CD4-positive, CD25-positive, alpha-beta regulatory T cell (primary cell): ENCODE results near the gene LRRC75B. TPM values are rescaled to one million over a fixed set of nuclear protein-coding genes. Genes with fewer than 3 reads are reported as not detected.
"Not testable (repeated sequence)": the region's sequence is repeated elsewhere in the genome, so short reads cannot be mapped to it uniquely, and the experiment has no call there.

ENCODE experiments used
- ATAC-seq, 2 donors: fragments of 150-1000 bp; cut with Tn5 transposase; one replicate each; pipeline ENCODE4 v1.10.0; 2021; ENCODE audit warnings: low read depth in 2 of 2, moderate number of reproducible peaks in 2 of 2, moderate library complexity in 1 of 2
- DNase-seq, 3 donors: peaks; one replicate each; pipeline versions ENCODE4 v3.0.0 to v3.0.0-alpha.2; 2012 to 2022; ENCODE audit warnings: mixed read lengths in 1 of 3
- H3K27ac ChIP-seq: one replicate; pipeline ENCODE4 v1.7.0; 2013; ENCODE audit warnings: mild to moderate bottlenecking, low read length; ENCODE audit not compliant: insufficient read depth, poor library complexity, severe bottlenecking
- H3K27me3 ChIP-seq: one replicate; pipeline ENCODE4 v1.7.0; 2013; ENCODE audit warnings: low read length; ENCODE audit not compliant: control insufficient read depth, insufficient read depth
- H3K36me3 ChIP-seq: one replicate; pipeline ENCODE4 v1.7.0; 2013; ENCODE audit warnings: mild to moderate bottlenecking, low read length, moderate library complexity; ENCODE audit not compliant: control insufficient read depth, insufficient read depth
- H3K4me1 ChIP-seq: 2 replicates; pipeline ENCODE4 v1.7.0; 2013; ENCODE audit warnings: mild to moderate bottlenecking, low read length; ENCODE audit not compliant: insufficient read depth, control insufficient read depth, poor library complexity, severe bottlenecking
- H3K4me3 ChIP-seq: one replicate; pipeline ENCODE4 v1.7.0; 2013; ENCODE audit warnings: low read depth, mild to moderate bottlenecking, low read length, moderate library complexity
- H3K9me3 ChIP-seq, 2 experiments: 1 replicate in 1 of 2; 2 replicates in 1 of 2; pipeline ENCODE4 v1.7.0; 2013; ENCODE audit warnings: low read length in 2 of 2, mild to moderate bottlenecking in 1 of 2, moderate library complexity in 1 of 2; ENCODE audit not compliant: control insufficient read depth in 2 of 2
- H3K27ac Mint-ChIP-seq, 3 donors: one replicate each; pipeline ENCODE4 v1.8.0; 2020 to 2022; ENCODE audit warnings: mild to moderate bottlenecking in 3 of 3, mixed read lengths in 3 of 3, moderate library complexity in 2 of 3
- H3K27me3 Mint-ChIP-seq: one replicate; pipeline ENCODE4 v1.8.0; 2022; ENCODE audit warnings: mild to moderate bottlenecking, mixed read lengths
- H3K36me3 Mint-ChIP-seq: one replicate; pipeline ENCODE4 v1.8.0; 2020; ENCODE audit warnings: mixed read lengths
- H3K4me1 Mint-ChIP-seq, 4 donors: one replicate each; pipeline ENCODE4 v1.8.0; 2020 to 2022; ENCODE audit warnings: mixed read lengths in 4 of 4, mild to moderate bottlenecking in 1 of 4
- H3K4me3 Mint-ChIP-seq, 4 donors: one replicate each; pipeline ENCODE4 v1.8.0; 2020 to 2022; ENCODE audit warnings: mild to moderate bottlenecking in 4 of 4, mixed read lengths in 4 of 4, moderate library complexity in 3 of 4
- H3K9me3 Mint-ChIP-seq, 7 donors: one replicate each; pipeline ENCODE4 v1.8.0; 2020 to 2022; ENCODE audit warnings: mixed read lengths in 7 of 7, mild to moderate bottlenecking in 3 of 7, moderate library complexity in 2 of 7
- polyA plus RNA-seq, 4 donors: library from polyadenylated mRNA; unstranded; fragments of 300-500 nt; fragmentation: Illumina TruSeq; gene quantifications; one replicate each; pipeline ENCODE4 v1.2.3, GENCODE V29; 2021
- total RNA-seq: library from RNA; stranded (reverse); gene quantifications from one replicate; pipeline ENCODE4 v1.2.3, GENCODE V29; 2022

LRRC75B gene, protein sequence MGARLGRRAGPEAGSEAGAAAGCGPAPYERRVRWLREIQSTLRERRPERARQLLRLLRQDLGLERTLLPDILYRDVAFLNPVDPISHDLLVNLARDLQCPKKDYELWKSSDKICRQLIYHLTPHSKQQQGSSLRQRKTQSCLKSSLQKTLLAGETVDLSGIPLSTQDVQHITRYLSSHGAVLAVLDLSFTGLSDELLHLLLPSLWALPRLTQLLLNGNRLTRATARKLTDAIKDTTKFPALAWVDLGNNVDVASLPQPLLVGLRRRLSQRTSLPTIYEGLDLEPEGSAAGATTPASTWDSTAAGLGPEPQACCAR
- total RNA-seq: not detected
- polyA plus RNA-seq: under 1 TPM in 1 of 4 donors, not detected in 3; 0.29 TPM

GRCh38 chr22:24592851-24593558 is at the start of gene LRRC75B:
Gene LRRC75B (minus strand): TSS chr22:24593073. CDS start chr22:24593039, 34 bp downstream.
- ATAC-seq (no peak), DNase-seq (peak in 1 of 3 donors; percentile 27)
- Histone ChIP-seq H3K27ac (no peak within 1 kb of the TSS), H3K36me3 (no peaks in the 10 kb centered on the region), H3K27me3 (no peaks in the 10 kb centered on the region), H3K9me3 (no peaks in the 10 kb centered on the region), H3K4me3 (no peak within 1 kb of the TSS), H3K4me1 (peaks cover 4% of the 10 kb centered on the region)
- Mint-ChIP-seq H3K36me3 (peaks cover 10% of the 10 kb centered on the region), H3K9me3 (no peaks in the 10 kb centered on the region), H3K4me1 (peaks cover 0 to 8% (median under 1%) of the 10 kb centered on the region in 4 donors), H3K4me3 (peak within 1 kb of the TSS in 3 of 4 donors; percentile 68 to 75 (median 72)), H3K27ac (peak within 1 kb of the TSS in 1 of 3 donors; percentile 59), H3K27me3 (no peaks in the 10 kb centered on the region)

DNA sequence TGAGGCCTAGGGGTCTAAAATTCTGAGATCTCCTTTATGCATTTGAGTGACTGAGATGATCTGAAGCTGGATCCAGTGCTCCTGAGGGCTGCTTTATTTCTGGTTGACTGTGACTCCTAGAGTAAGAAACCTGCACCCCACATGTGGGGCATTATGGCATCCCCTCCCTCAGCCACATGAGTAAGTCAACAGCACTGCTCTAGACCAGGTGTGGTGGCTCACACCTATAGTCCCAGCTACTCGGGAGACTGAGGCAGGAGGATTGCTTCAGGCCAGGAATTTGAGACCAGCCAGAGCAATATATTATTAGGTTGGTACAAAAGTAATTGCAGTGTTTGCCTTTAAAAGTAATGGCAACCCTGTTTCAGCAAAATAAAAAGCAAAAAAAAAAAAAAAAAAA is 49.4 kb upstream of the LRRC75B start:
- H3K9me3 Mint-ChIP-seq, ATAC-seq, H3K36me3 ChIP-seq, H3K4me1 ChIP-seq, H3K27ac ChIP-seq, H3K4me1 Mint-ChIP-seq, DNase-seq, H3K36me3 Mint-ChIP-seq, H3K4me3 Mint-ChIP-seq, H3K4me3 ChIP-seq, H3K27me3 Mint-ChIP-seq, H3K9me3 ChIP-seq, H3K27me3 ChIP-seq: not testable (repeated sequence)
- peak overlapping the region in 1 of 3 donors; percentile 32 for H3K27ac Mint-ChIP-seq

- ATAC-seq, H3K36me3 ChIP-seq, DNase-seq, H3K4me1 ChIP-seq, H3K9me3 Mint-ChIP-seq, H3K36me3 Mint-ChIP-seq, H3K4me3 Mint-ChIP-seq, H3K27me3 Mint-ChIP-seq, H3K27me3 ChIP-seq, H3K4me3 ChIP-seq, H3K27ac Mint-ChIP-seq, H3K9me3 ChIP-seq, H3K27ac ChIP-seq: not testable (repeated sequence)
- H3K4me1 Mint-ChIP-seq: peaks cover 0 to 18% (median 1%) of the 10 kb centered on the region in 4 donors
Observed at GRCh38 chr22:24636513-24636912, 43.6 kb upstream of the LRRC75B start.

GRCh38 chr22:24634776-24635389 is 42.0 kb upstream of the LRRC75B start:
- not testable (repeated sequence) for H3K9me3 ChIP-seq, H3K9me3 Mint-ChIP-seq, H3K27ac ChIP-seq, H3K27ac Mint-ChIP-seq, H3K36me3 ChIP-seq, H3K27me3 Mint-ChIP-seq, ATAC-seq, H3K4me1 ChIP-seq, H3K4me3 Mint-ChIP-seq, H3K36me3 Mint-ChIP-seq, H3K4me3 ChIP-seq, H3K27me3 ChIP-seq
- peak in 1 of 3 donors; percentile 25 for DNase-seq
- peaks cover 0 to 18% (median 1%) of the 10 kb centered on the region in 4 donors for H3K4me1 Mint-ChIP-seq

GRCh38 chr22:24633231-24634023 is 40.6 kb upstream of the LRRC75B start:
- Mint-ChIP-seq H3K27ac (peak overlapping the region in 2 of 3 donors; percentile 80), H3K4me1 (peaks cover 0 to 18% (median 1%) of the 10 kb centered on the region in 4 donors)
- H3K27ac ChIP-seq, DNase-seq, H3K9me3 Mint-ChIP-seq, H3K36me3 ChIP-seq, H3K4me3 ChIP-seq, H3K4me1 ChIP-seq, H3K4me3 Mint-ChIP-seq, H3K9me3 ChIP-seq, H3K27me3 ChIP-seq, H3K36me3 Mint-ChIP-seq, ATAC-seq, H3K27me3 Mint-ChIP-seq: not testable (repeated sequence)

- not testable (repeated sequence) for H3K4me3 ChIP-seq, H3K27me3 ChIP-seq, H3K36me3 ChIP-seq, ATAC-seq, H3K4me1 ChIP-seq, H3K27me3 Mint-ChIP-seq, H3K36me3 Mint-ChIP-seq, H3K9me3 Mint-ChIP-seq, H3K4me3 Mint-ChIP-seq, H3K9me3 ChIP-seq, DNase-seq, H3K27ac ChIP-seq
- H3K4me1 Mint-ChIP-seq: peaks cover 0 to 18% (median 1%) of the 10 kb centered on the region in 4 donors
- H3K27ac Mint-ChIP-seq: peak overlapping the region in 2 of 3 donors; percentile 71 to 80
Observed at GRCh38 chr22:24632642-24633041, 39.8 kb upstream of the LRRC75B start.

DNA sequence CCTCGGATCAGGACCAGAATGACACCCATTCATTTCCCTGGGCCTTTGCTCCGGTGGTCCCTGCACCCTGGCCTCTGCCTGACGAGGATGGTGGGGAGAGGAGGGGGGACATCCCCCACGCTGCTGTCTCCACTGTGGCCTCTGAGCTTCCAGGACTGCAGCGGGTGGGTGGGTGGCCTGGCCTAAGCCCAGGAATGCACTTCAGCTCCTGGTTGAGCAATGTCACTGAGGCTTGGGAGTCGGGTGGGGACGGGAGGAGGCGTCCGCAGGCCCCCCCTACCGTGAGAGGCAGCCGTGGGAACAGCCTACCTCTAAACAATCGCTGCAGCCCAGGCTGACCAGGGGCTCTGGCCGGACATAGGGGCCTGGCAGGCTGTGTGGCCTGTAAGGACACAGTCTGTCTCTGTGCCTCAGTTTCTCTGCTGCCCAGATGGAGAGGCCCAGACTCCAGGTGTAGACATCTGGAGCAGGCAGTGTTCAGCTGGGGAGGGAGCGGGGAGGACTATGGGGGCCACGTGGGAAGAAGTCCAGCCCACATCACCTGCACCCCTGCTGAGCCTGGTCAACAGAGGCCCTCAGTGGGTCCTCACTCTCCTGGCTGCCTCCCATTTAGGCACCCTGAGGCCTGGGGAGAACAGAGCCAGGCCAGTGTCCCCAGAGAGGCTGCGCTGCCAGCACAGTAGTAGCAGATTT is 38.7 kb upstream of the LRRC75B start:
- not testable (repeated sequence) for H3K27ac Mint-ChIP-seq, DNase-seq, H3K4me3 Mint-ChIP-seq, H3K27me3 Mint-ChIP-seq, H3K36me3 Mint-ChIP-seq, H3K27ac ChIP-seq, H3K27me3 ChIP-seq, H3K9me3 ChIP-seq, H3K36me3 ChIP-seq, H3K4me3 ChIP-seq, ATAC-seq, H3K4me1 ChIP-seq, H3K9me3 Mint-ChIP-seq
- H3K4me1 Mint-ChIP-seq: peaks cover 0 to 18% (median 1%) of the 10 kb centered on the region in 4 donors
